ENCODE results near the gene SLC4A3.

The SLC4A3 gene

GRCh38 chr2:219614076-219614860, 13.2 kb upstream of the SLC4A3 start:
- no peak for DNase-seq

DNA sequence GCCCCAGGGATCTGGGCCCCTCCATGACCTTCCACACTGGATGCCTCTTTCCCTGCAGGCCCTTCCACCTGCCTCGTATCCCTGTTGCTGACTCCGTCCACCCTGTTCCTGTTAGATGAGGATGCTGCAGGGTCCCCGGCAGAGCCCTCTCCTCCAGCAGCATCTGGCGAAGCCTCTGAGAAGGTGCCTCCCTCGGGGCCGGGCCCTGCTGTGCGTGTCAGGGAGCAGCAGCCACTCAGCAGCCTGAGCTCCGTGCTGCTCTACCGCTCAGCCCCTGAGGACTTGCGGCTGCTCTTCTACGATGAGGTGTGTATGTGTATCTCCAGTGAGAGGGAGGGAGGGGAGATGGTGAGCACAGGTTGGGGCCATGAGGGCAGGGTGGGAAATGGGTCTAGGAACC, 12.4 kb upstream of the SLC4A3 start:
- DNase-seq, result no peak

- no peak for DNase-seq
Observed at GRCh38 chr2:219615894-219616293, 11.5 kb upstream of the SLC4A3 start.

GRCh38 chr2:219616550-219616949, 10.9 kb upstream of the SLC4A3 start:
- DNase-seq, result no peak

- DNase-seq, result no peak
Observed at GRCh38 chr2:219618733-219619122, 8.7 kb upstream of the SLC4A3 start.

DNA sequence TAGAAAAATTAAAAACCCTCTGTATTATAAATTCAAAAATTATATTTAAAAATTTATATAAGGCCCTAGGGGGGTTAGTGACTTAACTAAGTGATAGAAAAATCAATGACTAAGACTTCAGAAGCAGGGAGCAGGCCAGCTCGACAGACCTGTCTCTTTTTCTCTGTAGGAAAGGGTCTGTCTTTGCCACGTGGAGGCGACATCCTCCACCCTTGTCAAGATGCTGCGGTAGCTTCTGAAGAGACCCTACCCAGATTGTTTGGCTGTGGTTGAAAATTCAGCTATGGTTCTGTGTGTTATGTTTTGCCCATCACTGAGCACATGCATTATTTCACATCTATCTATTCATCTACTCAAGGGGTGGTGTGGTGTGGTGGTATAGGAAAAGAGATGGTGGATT, 8.2 kb upstream of the SLC4A3 start:
- DNase-seq, result no peak

- DNase-seq, result no peak
Observed at GRCh38 chr2:219620546-219620945, 6.9 kb upstream of the SLC4A3 start.

DNA sequence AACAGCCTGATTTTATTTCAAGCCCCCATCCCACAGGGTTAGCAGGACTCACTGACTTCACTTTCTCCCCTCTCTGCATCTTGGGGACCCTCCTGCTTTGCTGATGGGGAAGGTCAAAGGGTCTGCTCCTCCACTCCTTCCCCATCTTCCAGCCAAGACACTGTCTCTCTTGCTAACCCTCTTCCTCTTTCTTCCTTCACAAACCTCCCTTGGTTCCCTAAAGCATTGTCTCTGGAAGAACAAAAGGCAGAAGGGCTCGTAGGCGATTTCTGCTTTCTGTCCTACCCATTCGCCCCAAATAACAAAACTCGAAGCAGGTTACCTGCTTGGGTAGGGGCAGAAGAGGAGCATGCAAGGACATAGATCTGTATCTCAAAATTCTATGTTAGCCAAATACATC, 5.5 kb upstream of the SLC4A3 start:
- DNase-seq, result no peak

GRCh38 chr2:219622472-219622871, 5.0 kb upstream of the SLC4A3 start:
- DNase-seq, result no peak

DNA sequence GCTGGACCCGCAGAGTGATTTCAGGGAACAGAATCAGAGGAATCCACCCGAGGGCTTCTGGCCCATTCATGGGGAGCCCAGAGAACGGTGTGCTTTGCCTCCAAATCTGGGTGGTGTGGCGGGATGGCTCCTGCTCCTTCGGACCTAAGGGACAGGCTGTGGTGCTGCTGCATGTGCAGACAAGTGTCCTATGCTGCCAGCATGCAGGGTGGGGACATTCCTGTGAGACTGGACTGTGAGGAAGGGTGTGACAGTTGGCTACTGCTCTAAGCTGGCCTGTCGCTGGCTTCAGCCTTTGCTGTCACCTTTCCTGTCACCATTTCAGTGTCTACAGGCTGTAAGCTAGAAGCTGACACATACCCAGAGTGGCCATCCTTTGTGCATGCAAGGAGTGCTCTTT, 2.9 kb upstream of the SLC4A3 start:
- DNase-seq, result no peak

DNA sequence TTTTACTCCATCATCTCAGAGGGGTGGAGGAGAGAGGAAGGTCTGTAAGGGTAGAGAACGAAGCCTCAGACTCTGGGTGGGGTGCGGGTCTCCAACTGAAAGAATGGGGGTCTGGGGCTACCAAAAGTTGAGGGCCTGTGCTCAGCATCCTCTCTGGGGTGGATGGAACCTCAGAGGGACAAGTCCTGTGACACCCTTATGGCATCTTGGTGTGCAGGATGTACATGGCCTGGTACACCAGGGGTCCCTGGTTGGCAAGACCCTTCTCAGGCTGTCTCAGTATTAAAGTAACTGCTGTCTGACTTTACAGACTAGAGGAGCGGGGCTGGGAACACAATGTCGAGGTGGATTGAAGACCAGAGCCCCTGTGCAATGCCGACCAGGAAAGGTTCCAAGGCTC, 2.3 kb upstream of the SLC4A3 start:
- DNase-seq, result no peak

DNA sequence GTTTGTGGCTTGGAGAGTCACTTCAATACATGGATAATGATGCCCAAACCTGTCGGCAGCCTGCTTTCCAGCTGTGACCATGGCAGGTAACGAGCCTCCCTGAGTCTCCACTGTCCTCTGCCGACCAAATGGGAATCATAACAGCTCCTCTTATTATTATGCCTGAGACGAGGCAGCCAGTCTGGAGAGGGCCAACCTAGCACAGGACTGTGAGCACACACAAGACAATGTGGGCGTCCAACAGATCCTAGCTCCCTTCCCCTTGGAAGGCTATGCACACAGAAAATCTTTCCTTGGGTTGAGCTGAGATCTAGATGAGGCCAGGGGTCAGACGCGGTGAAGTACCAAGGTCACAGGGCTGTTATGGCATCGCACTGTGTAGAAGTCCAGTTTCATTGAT, 890 bp upstream of the SLC4A3 start:
- DNase-seq, result no peak

- DNase-seq, result no peak
Observed at GRCh38 chr2:219628235-219628985, 980 bp downstream of the SLC4A3 start.

DNA sequence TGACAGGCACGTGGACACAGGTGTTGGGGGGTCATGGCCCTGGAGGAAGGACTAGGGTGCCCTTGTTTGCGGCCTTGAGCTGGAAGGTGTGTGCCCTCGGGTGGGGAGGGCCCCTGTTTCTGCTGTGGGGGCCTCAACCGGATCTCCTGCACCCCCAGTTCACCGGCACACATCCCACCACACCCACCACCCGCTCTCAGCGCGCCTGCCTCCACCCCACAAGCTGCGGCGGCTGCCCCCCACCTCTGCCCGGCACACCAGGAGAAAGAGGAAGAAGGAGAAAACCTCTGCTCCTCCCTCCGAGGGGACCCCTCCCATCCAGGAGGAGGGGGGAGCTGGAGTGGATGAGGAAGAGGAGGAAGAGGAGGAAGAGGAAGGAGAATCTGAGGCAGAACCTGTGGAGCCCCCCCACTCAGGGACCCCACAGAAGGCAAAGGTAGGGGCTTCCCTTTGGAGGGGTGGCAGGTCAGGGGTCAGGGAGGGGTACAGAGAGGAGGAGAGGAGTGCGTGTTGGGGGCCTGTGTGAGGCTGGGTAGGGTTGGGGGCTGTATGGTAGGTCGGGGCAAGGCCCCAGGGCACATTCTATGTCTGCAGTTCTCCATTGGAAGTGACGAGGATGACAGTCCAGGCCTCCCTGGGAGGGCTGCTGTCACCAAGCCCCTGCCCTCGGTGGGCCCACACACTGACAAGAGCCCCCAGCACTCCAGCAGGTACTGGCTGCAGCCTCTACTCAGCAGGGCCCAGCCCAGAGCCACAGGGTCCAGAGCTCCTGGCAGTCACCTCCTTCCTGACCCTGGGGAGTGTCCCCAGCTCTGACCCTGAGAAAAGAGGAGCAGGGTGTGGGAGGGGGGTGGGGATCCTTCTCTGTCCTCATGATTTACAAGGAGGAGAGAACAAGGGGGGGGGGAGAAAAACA, 1.8 kb downstream of the SLC4A3 start:
- no peak for DNase-seq

- no peak for DNase-seq
Observed at GRCh38 chr2:219629976-219630695, 2.7 kb downstream of the SLC4A3 start.

DNA sequence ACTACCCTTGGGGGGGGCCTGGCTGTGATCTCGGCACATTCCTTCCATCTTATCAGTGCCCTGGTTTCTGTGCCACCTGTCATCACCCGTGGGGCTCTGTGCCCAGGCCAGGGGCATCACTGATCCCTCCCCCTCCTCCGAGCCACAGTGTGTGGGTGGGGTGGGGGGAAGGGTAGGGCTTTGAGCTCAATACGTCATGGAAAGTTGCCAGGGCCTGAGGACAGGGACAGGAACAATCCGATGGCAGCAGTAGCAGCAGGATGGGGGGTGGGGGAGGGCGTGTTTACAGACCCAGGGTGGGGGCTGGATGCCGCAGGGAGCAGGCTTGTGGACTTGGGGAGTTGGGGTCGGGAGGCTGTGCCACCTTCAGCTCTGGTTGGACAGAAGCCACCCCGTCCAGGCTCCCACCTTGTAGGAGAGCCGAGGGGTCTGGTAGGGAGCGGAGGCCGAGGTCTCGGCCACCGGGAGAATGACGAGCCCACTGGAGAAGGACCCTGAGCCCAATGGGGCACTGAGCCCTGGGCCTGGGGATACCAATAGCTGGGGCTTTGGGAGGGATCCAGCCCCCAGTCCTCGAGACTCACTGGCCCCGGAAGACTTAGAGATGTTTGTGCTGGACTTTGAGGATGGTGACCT, 3.5 kb downstream of the SLC4A3 start:
- no peak for DNase-seq

- DNase-seq, result no peak
Observed at GRCh38 chr2:219631406-219631891, 4.0 kb downstream of the SLC4A3 start.

GRCh38 chr2:219631904-219632759, 4.7 kb downstream of the SLC4A3 start:
- no peak for DNase-seq

DNA sequence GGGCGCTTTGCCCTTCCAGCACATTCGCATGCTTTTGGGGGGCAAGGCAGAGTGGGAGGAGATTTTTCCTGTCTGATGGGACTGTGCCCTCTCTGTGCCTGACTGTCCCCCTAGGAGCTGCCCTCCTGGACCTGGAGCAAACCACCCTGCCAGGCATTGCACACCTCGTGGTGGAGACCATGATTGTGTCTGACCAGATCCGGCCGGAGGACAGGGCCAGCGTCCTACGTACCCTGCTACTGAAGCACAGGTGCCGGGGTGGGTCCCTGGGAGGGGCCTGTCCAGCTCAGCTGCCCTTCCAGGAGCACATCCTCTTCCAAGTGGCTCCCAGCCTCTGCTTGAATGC, 5.3 kb downstream of the SLC4A3 start:
- no peak for DNase-seq

GRCh38 chr2:219633276-219634065, 6.0 kb downstream of the SLC4A3 start:
- DNase-seq, result no peak

Data from cerebellar nuclear complex (tissue), 1 donor.